Panc1 (cell line): ENCODE measurements around the gene APBB2. TPM values are rescaled to one million over a fixed set of nuclear protein-coding genes. Genes with fewer than 3 reads are reported as not detected.

ENCODE experiments used
- ATAC-seq: fragments of 200-7000 bp; cut with Tn5 transposase; 2 replicates; pipeline ENCODE4 v1.9.1; 2020; ENCODE audit warnings: mild to moderate bottlenecking, moderate library complexity
- BruUV-seq: library from RNA; stranded (reverse); fragments of 400-500 nt; replicated peaks from 2 replicates; lab custom pipeline; 2021; lab: Mats Ljungman, UMichigan
- CTCF ChIA-PET: fragments of 300-600 bp; sonication (Branson Sonifier 250); formaldehyde crosslinking; loops from one replicate; lab custom pipeline; 2022; ENCODE audit warnings: antibody characterized with exemption; lab: Charles Lee
- POLR2A ChIA-PET: fragments of 300-600 bp; sonication (Branson Sonifier 250); formaldehyde crosslinking; loops from one replicate; lab custom pipeline; 2022; ENCODE audit warnings: antibody characterized with exemption; lab: Charles Lee
- DNase-seq: peaks from one replicate; pipeline ENCODE4 v3.0.0-alpha.2; 2010; ENCODE audit warnings: low read depth, low spot score
- H3K27ac ChIP-seq: 2 replicates; pipeline ENCODE4 v1.5.1; 2011; ENCODE audit warnings: mild to moderate bottlenecking, low read length, inconsistent platforms
- H3K27me3 ChIP-seq: fragments of 200-500 bp; sonication (Bioruptor generic); 2 replicates; pipeline ENCODE4 v1.6.0; 2014; ENCODE audit warnings: low read length, inconsistent platforms; ENCODE audit not compliant: control insufficient read depth, insufficient read depth
- H3K36me3 ChIP-seq: fragments of 200-500 bp; sonication (Bioruptor generic); 2 replicates; pipeline ENCODE4 v1.5.1; 2014; ENCODE audit warnings: inconsistent platforms, mild to moderate bottlenecking, low read length, moderate library complexity; ENCODE audit not compliant: control insufficient read depth, insufficient read depth
- H3K4me1 ChIP-seq: 2 replicates; pipeline ENCODE4 v1.5.1; 2011; ENCODE audit warnings: inconsistent platforms, mild to moderate bottlenecking, low read length, moderate library complexity; ENCODE audit not compliant: control insufficient read depth, insufficient read depth
- H3K4me3 ChIP-seq, 2 experiments: 2 replicates each; pipeline ENCODE4 v1.5.1; 2011 to 2012; ENCODE audit warnings: low read depth in 2 of 2, low read length in 2 of 2, mild to moderate bottlenecking in 2 of 2, inconsistent platforms in 1 of 2, moderate library complexity in 1 of 2
- H3K9me3 ChIP-seq: fragments of 200-500 bp; sonication (Bioruptor generic); 2 replicates; pipeline ENCODE4 v1.5.1; 2014; ENCODE audit warnings: low read depth, mild to moderate bottlenecking, inconsistent platforms, low read length, moderate library complexity; ENCODE audit not compliant: control insufficient read depth, insufficient read depth
- POLR2AphosphoS5 ChIP-seq: IDR thresholded peaks from 2 replicates; pipeline ENCODE4 v1.6.1; 2012; ENCODE audit warnings: mild to moderate bottlenecking, low read depth, low read length, moderate library complexity
- SIN3A ChIP-seq: IDR thresholded peaks from 2 replicates; pipeline ENCODE4 v1.6.1; 2012; ENCODE audit warnings: low read depth, mild to moderate bottlenecking, low read length, moderate library complexity, borderline replicate concordance; ENCODE audit not compliant: insufficient read depth
- TCF7L2 ChIP-seq: IDR thresholded peaks from 2 replicates; pipeline ENCODE4 v1.6.1; 2011; ENCODE audit warnings: mild to moderate bottlenecking, low read depth, low read length, inconsistent platforms
- in situ Hi-C: cut with HindIII; loops from 2 replicates; pipeline ENCODE4 v1.10.0; 2016; ENCODE audit warnings: low sequenced_read_pairs, low pct_unique_long_range_greater_than_20kb
- intact Hi-C: fragments of 100-400 bp; cut with micrococcal nuclease; formaldehyde crosslinking; loops from one replicate; pipeline ENCODE4 v1.10.0; 2022; ENCODE audit not compliant: unreplicated experiment
- total RNA-seq: library from RNA; stranded (reverse); gene quantifications from one replicate; pipeline ENCODE4 v1.2.1, GENCODE V29; 2021; ENCODE audit not compliant: unreplicated experiment
- TF ChIP-seq, protein P1 (sequence below): fragments of 450-650 bp; IDR thresholded peaks from 2 replicates; pipeline ENCODE4 v1.5.1; 2017; ENCODE audit warnings: mild to moderate bottlenecking
- TF ChIP-seq, protein P2 (sequence below), 2 experiments: IDR thresholded peaks; 2 replicates each; pipeline ENCODE4 v1.6.1; 2011 to 2012; ENCODE audit warnings: low read depth in 2 of 2, control low read depth in 1 of 2, low read length in 1 of 2, mild to moderate bottlenecking in 1 of 2, moderate library complexity in 1 of 2; ENCODE audit not compliant: insufficient read depth in 1 of 2

Gene APBB2
- total RNA-seq, 1 experiment from 2014 or later, result 27.1 TPM

DNA sequence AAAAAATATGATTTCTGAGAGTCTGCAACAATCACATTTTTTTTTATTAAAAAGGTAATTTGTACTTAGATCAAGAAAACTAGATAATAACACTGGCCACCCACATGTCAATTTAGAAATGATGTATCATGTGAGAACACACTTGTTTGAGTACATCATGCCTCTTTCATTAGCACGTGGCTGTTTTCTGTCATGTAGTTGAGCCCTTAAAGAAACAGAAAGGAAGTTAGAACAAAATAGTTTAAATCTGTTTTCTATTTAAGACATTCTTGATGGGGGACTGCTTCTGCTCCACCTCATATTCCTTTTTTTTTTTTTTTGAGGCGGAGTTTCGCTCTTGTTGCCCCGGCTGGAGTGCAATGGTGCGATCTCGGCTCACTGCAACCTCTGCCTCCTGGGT lies 257.1 kb downstream of the APBB2 start:
- Histone ChIP-seq H3K36me3 (no peaks in the 10 kb centered on the region), H3K4me3 (no peak overlapping the region), H3K9me3 (no peaks in the 10 kb centered on the region), H3K4me1 (no peaks in the 10 kb centered on the region), H3K27ac (no peak overlapping the region), H3K27me3 (no peaks in the 10 kb centered on the region)
- POLR2A ChIA-PET, result no interaction called here
- no TSS peak for BruUV-seq
- in situ Hi-C loops, result no loop called here
- DNase-seq, result no peak
- ATAC-seq, result no peak
- CTCF ChIA-PET, result no interaction called here
- intact Hi-C loops, result no loop called here
- TF ChIP-seq TCF7L2 (no peak), SIN3A (no peak), POLR2AphosphoS5 (no peak)
- TF ChIP-seq, protein P1, sequence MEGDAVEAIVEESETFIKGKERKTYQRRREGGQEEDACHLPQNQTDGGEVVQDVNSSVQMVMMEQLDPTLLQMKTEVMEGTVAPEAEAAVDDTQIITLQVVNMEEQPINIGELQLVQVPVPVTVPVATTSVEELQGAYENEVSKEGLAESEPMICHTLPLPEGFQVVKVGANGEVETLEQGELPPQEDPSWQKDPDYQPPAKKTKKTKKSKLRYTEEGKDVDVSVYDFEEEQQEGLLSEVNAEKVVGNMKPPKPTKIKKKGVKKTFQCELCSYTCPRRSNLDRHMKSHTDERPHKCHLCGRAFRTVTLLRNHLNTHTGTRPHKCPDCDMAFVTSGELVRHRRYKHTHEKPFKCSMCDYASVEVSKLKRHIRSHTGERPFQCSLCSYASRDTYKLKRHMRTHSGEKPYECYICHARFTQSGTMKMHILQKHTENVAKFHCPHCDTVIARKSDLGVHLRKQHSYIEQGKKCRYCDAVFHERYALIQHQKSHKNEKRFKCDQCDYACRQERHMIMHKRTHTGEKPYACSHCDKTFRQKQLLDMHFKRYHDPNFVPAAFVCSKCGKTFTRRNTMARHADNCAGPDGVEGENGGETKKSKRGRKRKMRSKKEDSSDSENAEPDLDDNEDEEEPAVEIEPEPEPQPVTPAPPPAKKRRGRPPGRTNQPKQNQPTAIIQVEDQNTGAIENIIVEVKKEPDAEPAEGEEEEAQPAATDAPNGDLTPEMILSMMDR, result no peak
- TF ChIP-seq, protein P2, sequence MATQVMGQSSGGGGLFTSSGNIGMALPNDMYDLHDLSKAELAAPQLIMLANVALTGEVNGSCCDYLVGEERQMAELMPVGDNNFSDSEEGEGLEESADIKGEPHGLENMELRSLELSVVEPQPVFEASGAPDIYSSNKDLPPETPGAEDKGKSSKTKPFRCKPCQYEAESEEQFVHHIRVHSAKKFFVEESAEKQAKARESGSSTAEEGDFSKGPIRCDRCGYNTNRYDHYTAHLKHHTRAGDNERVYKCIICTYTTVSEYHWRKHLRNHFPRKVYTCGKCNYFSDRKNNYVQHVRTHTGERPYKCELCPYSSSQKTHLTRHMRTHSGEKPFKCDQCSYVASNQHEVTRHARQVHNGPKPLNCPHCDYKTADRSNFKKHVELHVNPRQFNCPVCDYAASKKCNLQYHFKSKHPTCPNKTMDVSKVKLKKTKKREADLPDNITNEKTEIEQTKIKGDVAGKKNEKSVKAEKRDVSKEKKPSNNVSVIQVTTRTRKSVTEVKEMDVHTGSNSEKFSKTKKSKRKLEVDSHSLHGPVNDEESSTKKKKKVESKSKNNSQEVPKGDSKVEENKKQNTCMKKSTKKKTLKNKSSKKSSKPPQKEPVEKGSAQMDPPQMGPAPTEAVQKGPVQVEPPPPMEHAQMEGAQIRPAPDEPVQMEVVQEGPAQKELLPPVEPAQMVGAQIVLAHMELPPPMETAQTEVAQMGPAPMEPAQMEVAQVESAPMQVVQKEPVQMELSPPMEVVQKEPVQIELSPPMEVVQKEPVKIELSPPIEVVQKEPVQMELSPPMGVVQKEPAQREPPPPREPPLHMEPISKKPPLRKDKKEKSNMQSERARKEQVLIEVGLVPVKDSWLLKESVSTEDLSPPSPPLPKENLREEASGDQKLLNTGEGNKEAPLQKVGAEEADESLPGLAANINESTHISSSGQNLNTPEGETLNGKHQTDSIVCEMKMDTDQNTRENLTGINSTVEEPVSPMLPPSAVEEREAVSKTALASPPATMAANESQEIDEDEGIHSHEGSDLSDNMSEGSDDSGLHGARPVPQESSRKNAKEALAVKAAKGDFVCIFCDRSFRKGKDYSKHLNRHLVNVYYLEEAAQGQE (IDR thresholded peaks at IDR 0.05; ENCODE audit: insufficient read depth in 1 of 2, low read depth in 2 of 2, low read length in 1 of 2), result no peak

DNA sequence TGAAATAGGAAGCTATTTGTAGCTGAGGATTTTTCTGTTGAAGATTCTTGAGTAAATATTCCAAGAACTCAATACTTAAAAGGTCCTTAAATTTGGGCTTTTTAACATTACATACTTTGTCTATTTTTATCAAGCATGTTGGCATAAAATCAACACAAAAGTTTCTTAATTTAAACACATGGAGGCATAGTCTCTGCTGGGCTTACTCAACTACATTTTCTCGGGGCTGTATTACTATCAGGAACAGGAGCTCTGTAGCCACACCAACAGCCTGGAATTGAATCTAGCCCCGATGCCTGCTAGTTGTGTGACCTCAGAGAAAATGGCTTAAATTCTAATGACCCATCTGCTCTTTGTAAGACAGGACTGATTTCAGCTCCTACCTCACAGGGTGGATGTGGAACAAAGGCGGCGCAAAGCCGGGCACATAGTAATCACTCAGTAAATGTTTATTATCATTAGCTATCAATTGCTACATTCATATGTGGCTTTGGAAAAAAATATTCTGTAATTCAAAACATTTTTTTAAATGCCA lies 257.6 kb downstream of the APBB2 start:
- no peaks in the 10 kb centered on the region for H3K36me3 ChIP-seq
- in situ Hi-C loops (no loop called here), intact Hi-C loops (no loop called here)
- no peak overlapping the region for H3K4me3 ChIP-seq
- no peak for DNase-seq
- BruUV-seq, result no TSS peak
- H3K9me3 ChIP-seq, result no peaks in the 10 kb centered on the region
- no peak overlapping the region for H3K27ac ChIP-seq
- POLR2A ChIA-PET, result no interaction called here
- H3K4me1 ChIP-seq, result no peaks in the 10 kb centered on the region
- no peaks in the 10 kb centered on the region for H3K27me3 ChIP-seq
- TF ChIP-seq, protein P2 (IDR thresholded peaks at IDR 0.05; ENCODE audit: insufficient read depth in 1 of 2, low read depth in 2 of 2, low read length in 1 of 2), result no peak
- TF ChIP-seq, protein P1, result no peak
- TF ChIP-seq TCF7L2 (no peak), POLR2AphosphoS5 (no peak), SIN3A (no peak)
- CTCF ChIA-PET, result interaction anchor here (0.5 kb wide), 1 partner anchor 379 kb away, joined by 3 read pairs; no protein-coding TSS in a partner anchor
- no peak for ATAC-seq
